Measurements from ENCODE around the gene DIP2A.

- no peak for TF ChIP-seq CTCF (IDR thresholded peaks at IDR 0.05)
- TF ChIP-seq POLR2A (IDR thresholded peaks at IDR 0.05): no peak
These were observed 146.5 kb downstream of the DIP2A start, which contains the start of gene S100B for GRCh38 chr21:46604975-46605766.

Measured in ovary (tissue), 3 donors.